ENCODE results near the gene RPS6KA3. TPM values are rescaled to one million over a fixed set of nuclear protein-coding genes. Genes with fewer than 3 reads are reported as not detected.
A peak's percentile ranks its signal among the peaks of the same experiment; 100 is the strongest.

The RPS6KA3 gene
- total and polyA plus RNA-seq, 2 of the 8 experiments (the other 6 are each of a cell fraction or from before 2014, with no cell fraction given): 7.1 to 13.0 TPM

- Histone ChIP-seq H3K23ac (ENCODE audit: insufficient read length) (no peak overlapping the region), H3K27me3 (replicated peaks in 1 of 4; ENCODE audit: control insufficient read depth in 3 of 4, extremely low read depth in 1 of 4, insufficient read depth in 3 of 4, low read length in 3 of 4) (no peaks in the 10 kb centered on the region), H3K9ac (replicated peaks in 1 of 4; ENCODE audit: extremely low read depth in 1 of 4, low read depth in 3 of 4, low read length in 3 of 4) (no peak overlapping the region), H3K4me2 (ENCODE audit: insufficient read depth in 1 of 2, low read depth in 2 of 2, low read length in 2 of 2) (no peak overlapping the region), H4K20me1 (replicated peaks in 1 of 2; ENCODE audit: control insufficient read depth in 1 of 2, insufficient read depth in 2 of 2, low read length in 2 of 2) (no peaks in the 10 kb centered on the region), H2BK12ac (ENCODE audit: low read depth, low read length) (no peak overlapping the region), H2BK15ac (ENCODE audit: low read length) (no peak overlapping the region), H3K4ac (replicated peaks; ENCODE audit: insufficient read length, low read depth, low read length) (no peak overlapping the region), H3K9me3 (ENCODE audit: insufficient read depth in 2 of 2, low read depth in 1 of 2, low read length in 1 of 2) (no peaks in the 10 kb centered on the region), H3K23me2 (ENCODE audit: low read depth, low read length) (no peaks in the 10 kb centered on the region), H2BK20ac (ENCODE audit: low read length) (no peak overlapping the region), H2AFZ (ENCODE audit: low read length) (no peak overlapping the region), H4K8ac (ENCODE audit: extremely low read depth, insufficient read depth, low read length) (no peak overlapping the region), H3K36me3 (ENCODE audit: control insufficient read depth in 2 of 4, insufficient read depth in 4 of 4, low read length in 3 of 4) (peaks cover 0 to 2% (median 0%) of the 10 kb centered on the region in 4 experiments; a peak in 1 of 8 replicates), H3K27ac (ENCODE audit: low read depth, low read length) (no peak overlapping the region), H3K79me2 (ENCODE audit: control insufficient read depth in 1 of 2, insufficient read depth in 2 of 2, low read length in 2 of 2) (no peaks in the 10 kb centered on the region), H3K4me3 (ENCODE audit: extremely low read depth in 1 of 4, insufficient read depth in 2 of 4, low read depth in 3 of 4, low read length in 4 of 4) (no peak overlapping the region), H2BK5ac (ENCODE audit: low read depth, low read length) (no peak overlapping the region), H2BK120ac (replicated peaks; ENCODE audit: low read depth, low read length) (no peak overlapping the region), H2AK5ac (ENCODE audit: low read depth, low read length) (no peak overlapping the region), H3K14ac (ENCODE audit: insufficient read length) (no peak overlapping the region), H3K56ac (replicated peaks; ENCODE audit: insufficient read length, low read depth, low read length) (no peak overlapping the region), H3K79me1 (ENCODE audit: low read depth, low read length) (no peaks in the 10 kb centered on the region), H4K91ac (replicated peaks; ENCODE audit: insufficient read length, low read length) (no peak overlapping the region), H3K18ac (ENCODE audit: extremely low read depth, low read length) (no peak overlapping the region), H3K4me1 (replicated peaks in 1 of 4; ENCODE audit: control insufficient read depth in 3 of 4, insufficient read depth in 4 of 4, low read length in 3 of 4) (no peaks in the 10 kb centered on the region), H4K5ac (ENCODE audit: insufficient read length, low read depth, low read length) (no peak overlapping the region)
- WGBS, 2 experiments (ENCODE audit: extremely low coverage in 1 of 2, insufficient coverage in 1 of 2, insufficient read length in 1 of 2, insufficient replicate concordance in 2 of 2, low coverage in 1 of 2, low lambda C conversion rate in 2 of 2, missing lambda C conversion rate in 1 of 2): 94% methylated on average over 3 of the region's 3 CpGs; no CpG with 5 or more reads in 1 of the 2 experiments
- DNase-seq (ENCODE audit: low read depth in 1 of 2, low spot score in 2 of 2): no peak
- FAIRE-seq: peak; percentile 78
- CTCF ChIA-PET (ENCODE audit: partially characterized antibody): no interaction called here
- POLR2A ChIA-PET (ENCODE audit: partially characterized antibody): no interaction called here
- TF ChIP-seq RNF2 (IDR thresholded peaks at IDR 0.05; ENCODE audit: borderline replicate concordance, low read depth, low read length, missing control alignments, poor library complexity, severe bottlenecking): no peak
- TF ChIP-seq NANOG (IDR thresholded peaks at IDR 0.05; ENCODE audit: insufficient read depth, low read depth, low read length, poor library complexity, severe bottlenecking): no peak
- TF ChIP-seq BCL11A (IDR thresholded peaks at IDR 0.05; ENCODE audit: low read depth in 2 of 2, low read length in 2 of 2): no peak
- TF ChIP-seq RXRA (IDR thresholded peaks at IDR 0.05; ENCODE audit: insufficient read depth, low read depth, low read length): no peak
- no peak for TF ChIP-seq TAF1 (IDR thresholded peaks at IDR 0.05; ENCODE audit: low read depth, low read length)
- no peak for TF ChIP-seq EGR1 (IDR thresholded peaks at IDR 0.05; ENCODE audit: borderline replicate concordance, low read depth, low read length)
- TF ChIP-seq RBBP5 (IDR thresholded peaks at IDR 0.05; ENCODE audit: borderline replicate concordance, low read depth, low read length): no peak
- no peak for TF ChIP-seq YY1 (IDR thresholded peaks at IDR 0.05; ENCODE audit: low read depth, low read length)
- no peak for TF ChIP-seq MAX (IDR thresholded peaks at IDR 0.05)
- TF ChIP-seq KDM5A (IDR thresholded peaks at IDR 0.05; ENCODE audit: low read length): no peak
- TF ChIP-seq EP300 (IDR thresholded peaks at IDR 0.05; ENCODE audit: borderline replicate concordance in 1 of 2, low read depth in 2 of 2, low read length in 2 of 2): no peak
- TF ChIP-seq MAFK (IDR thresholded peaks at IDR 0.05; ENCODE audit: low read depth, low read length): no peak
- no peak for TF ChIP-seq POU5F1 (IDR thresholded peaks at IDR 0.05; ENCODE audit: low read depth, low read length)
Measured at GRCh38 chrX:20181598-20182329, 84.9 kb downstream of the RPS6KA3 start.
